Hematopoietic multipotent progenitor cell treated with erythropoietin and hydrocortisone succinate and interleukin-3 and kit ligand, for 15 days (in vitro differentiated cells): ENCODE measurements around the gene RERE.
"Not testable (repeated sequence)": the region's sequence is repeated elsewhere in the genome, so short reads cannot be mapped to it uniquely, and the experiment has no call there.

Experiments used
- DNase-seq: peaks from one replicate; pipeline ENCODE4 v3.0.0-alpha.2; 2015; ENCODE audit warnings: low spot score

RERE gene

DNA sequence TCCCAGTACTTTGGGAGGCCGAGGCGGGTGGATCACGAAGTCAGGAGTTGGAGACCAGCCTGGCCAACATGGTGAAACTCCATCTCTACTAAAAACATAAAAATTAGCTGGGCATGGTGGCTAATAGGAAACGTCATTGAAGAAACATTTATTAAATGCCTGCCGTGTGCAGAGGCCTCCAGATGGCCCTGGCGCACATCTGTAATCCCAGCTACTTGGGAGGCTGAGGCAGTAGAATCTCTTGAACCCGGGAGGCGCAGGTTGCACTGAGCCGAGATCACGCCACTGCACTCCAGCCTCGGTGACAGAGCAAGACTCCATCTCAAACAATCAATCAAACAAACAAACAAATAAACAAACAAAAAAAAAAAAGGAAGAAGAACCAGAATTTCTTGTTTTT, 368.9 kb downstream of the RERE start:
- not testable (repeated sequence) for DNase-seq

DNA sequence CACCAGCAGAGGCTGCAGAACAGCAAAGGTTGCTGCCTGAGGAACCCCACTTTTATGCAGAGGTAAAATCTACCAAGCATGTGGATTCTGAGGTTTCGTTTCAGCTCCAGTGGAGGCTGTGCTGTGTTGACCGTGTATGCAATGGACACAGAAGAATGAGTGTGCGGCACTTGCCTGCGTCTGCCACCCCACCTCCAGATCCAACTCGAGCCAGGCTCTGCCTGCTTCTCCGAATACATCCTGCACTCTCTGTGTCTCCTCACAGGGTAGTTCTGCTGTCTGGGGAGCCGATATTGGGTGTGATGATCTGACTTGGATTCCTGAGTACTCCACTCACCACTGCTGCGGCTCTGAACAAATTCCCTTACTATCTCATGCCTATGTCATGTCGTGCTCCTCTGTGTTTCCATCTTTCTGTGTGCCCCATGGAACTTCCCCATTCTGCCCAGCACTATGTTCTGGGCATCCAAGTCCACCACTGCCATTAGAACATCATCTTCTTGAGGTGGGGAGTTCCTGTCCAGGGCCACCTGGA, 369.8 kb downstream of the RERE start:
- DNase-seq, result no peak

- not testable (repeated sequence) for DNase-seq
These were observed 371.3 kb downstream of the RERE start for GRCh38 chr1:8446119-8446518.

DNA sequence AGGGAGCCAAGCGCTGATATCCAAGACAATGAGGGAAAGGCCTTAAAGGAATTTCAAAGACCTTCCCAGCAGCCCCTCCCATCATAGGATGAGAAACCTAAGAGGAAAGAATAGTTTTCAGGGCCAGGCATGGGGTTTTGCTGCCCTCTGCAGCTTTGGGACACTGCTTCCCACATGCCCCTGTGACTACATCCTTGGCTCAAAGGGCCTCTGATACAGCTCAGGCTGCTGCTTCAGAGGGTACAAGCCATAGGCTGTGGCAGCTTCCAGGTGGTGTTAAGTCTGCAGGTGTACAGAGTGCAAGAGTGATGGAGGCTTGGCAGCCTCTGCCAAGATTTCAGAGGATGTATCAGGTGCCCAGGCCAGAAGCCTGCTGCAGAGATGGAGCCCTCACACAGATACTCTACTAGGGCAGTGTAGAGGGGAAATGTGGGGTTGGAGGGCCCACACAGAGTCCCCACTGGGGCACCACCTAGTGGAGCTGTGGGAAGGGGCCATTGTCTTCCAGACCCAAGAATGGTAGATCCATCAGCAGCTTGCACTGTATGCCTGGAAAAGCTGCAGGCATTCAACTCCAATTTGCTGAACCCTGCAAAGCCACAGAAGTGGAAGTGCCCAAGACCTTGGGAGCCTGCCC, 373.8 kb downstream of the RERE start:
- DNase-seq, result no peak

DNA sequence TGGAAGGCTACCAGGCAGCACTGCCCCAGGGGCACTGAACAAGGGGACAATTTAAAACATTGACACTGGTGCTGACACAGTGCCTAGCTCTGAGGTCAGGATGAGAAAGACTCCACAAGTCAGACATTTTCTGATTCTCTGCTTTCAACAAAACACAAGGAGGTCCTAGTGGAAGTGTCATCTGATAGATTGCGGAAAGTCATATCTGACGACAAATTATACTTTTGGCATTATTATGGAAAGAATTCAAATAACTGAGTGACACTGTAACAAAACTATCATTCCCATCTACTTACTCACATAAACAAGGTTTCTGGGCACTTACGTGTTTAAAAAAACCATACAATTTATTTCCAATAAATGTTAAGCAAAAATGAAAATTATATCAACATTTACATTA, 376.0 kb downstream of the RERE start:
- no peak for DNase-seq

DNA sequence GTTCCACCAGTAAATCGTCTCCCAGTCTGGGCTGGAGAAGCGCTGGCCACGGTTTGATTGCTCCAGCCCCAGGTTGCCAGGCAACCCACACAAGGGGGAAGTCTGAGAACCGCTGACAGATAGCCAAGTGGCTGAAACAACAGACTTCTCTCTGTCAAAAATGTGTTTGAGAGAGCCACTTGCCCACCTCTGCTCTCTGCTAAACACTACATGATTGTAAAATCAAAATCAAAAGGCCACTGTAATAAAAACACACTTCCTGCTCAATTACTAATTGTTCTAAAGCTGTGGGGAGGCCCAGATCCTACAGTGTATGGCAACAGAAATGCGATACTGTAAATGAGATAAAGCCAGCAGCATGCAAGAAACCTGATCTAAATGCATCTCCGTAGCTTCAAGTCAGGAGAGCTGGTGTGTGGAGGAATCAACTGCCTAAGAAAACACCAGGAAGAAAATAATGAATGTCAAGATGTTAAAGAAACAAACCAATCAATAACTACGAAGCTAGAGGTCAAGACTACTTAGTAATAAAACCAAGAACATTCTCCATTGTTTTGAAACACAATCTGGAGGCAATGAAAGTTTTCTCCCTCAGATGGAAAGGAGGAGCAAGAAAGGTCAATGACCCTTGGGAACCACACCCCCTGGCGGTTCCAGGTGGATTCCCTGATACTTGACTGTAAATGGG, 378.3 kb downstream of the RERE start:
- DNase-seq, result no peak

- DNase-seq, result no peak
These were observed 379.0 kb downstream of the RERE start for GRCh38 chr1:8438489-8438888.

- DNase-seq, result no peak
These were observed 380.1 kb downstream of the RERE start for GRCh38 chr1:8437347-8437746.

DNA sequence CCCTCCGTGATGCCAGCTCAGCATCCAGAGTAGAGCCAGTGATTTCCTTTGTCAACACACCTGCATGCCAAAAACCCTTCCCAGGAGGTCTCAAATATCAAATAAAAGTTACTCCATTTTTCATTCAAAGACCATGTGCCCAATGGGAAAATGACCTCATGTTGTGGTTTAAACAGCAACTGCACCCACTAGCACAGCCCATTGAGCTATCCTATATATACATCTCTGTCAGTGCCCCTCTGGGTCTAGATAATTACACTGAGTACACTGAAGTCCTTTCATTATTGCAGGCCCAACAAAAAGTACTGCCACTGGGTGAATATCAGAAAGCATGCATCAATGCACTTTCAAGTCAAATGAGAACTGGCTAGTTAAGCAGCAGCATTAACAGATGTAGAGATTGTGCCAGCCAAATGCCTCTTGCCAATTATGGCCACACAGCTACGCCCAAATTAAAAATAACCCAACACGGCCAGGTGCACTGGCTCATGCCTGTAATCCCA, 381.8 kb downstream of the RERE start:
- DNase-seq, result no peak

DNA sequence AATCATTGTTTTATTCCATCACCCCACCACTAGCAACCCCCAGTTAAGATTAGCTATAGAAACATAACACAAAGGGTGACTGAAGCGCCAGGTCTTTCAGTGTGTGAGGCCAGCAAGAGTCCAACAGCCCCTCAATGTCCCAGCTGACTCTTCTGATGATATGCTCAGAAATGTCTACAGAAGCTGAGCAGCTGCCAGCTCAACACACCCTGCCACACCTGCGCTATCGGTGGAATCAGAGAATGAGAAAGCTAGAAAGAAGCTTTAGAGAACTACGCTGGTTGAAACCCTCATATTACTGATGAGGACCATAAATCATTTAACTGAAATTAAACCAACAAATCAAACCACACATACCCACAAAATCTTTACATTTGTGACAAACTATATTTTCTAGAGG, 383.3 kb downstream of the RERE start:
- no peak for DNase-seq

- no peak for DNase-seq
These were observed 385.7 kb downstream of the RERE start for GRCh38 chr1:8431784-8432183.

DNA sequence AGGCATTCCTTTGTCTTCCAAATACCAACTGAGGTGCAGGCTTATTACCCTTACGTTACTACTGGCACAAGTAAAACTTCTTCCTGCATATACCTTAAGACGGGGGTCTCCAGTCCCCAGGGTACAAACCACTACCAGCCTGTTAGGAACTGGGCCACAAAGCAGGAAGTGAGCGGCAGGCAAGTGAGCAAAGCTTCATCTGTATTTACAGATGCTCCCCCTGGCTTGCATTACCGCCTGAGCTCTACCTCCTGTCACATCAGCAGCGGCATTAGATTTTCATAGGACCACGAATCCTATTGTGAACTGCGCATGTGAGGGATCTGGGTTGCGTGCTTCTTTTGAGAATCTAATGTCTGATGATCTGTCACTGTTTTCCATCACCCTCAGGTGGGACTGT, 386.4 kb downstream of the RERE start:
- no peak for DNase-seq

GRCh38 chr1:8430476-8430875, 387.0 kb downstream of the RERE start:
- DNase-seq, result no peak

DNA sequence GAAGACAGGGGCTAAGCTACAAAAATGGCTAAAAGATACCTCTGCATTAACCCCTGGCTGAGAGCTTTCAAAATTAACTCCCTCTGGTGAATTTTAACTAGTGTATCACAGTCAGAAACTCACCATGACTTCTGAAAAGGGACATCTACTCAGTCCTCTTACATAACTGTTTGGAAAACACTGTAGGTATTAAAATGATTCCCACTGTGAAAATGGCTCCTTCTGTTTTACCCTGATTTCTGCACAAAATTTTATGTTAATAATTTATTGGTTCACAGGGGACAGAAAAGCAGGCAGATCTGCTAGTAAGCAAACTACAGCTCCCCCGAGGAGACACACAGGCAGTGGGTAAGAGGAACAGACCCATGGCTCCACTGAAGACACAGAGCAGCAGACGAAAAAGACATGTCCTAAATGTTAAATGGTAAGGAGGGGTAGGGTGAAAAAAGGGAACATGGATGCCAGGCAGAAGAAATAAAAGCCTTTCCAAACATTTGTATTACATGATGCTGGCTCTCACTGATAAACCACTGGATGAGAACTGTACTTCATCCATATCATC, 387.8 kb downstream of the RERE start:
- no peak for DNase-seq

- no peak for DNase-seq
These were observed 389.0 kb downstream of the RERE start for GRCh38 chr1:8428441-8428840.

DNA sequence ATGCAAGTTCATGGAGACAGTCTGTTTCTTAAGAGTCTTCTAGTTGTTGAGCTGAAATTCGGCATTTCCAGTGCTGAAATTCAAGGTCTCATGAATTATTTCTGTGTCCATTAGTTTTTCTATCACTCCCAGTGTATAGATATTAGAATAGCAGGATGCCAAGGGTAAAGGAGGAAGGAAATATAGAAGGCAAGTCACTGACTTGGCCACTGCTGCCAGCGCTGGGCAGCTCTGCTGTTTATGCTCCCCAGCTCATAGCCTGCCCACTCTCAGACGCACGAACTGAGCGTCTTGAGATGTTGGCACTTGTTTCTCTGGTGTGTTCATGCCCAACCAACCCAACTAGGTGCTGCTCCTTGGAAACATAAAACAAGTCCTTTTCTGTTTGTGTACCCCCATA, 389.5 kb downstream of the RERE start:
- DNase-seq, result no peak

- DNase-seq, result no peak
These were observed 389.9 kb downstream of the RERE start for GRCh38 chr1:8427493-8427892.

GRCh38 chr1:8426996-8427395, 390.4 kb downstream of the RERE start:
- no peak for DNase-seq

GRCh38 chr1:8425781-8426161, 391.7 kb downstream of the RERE start:
- no peak for DNase-seq

DNA sequence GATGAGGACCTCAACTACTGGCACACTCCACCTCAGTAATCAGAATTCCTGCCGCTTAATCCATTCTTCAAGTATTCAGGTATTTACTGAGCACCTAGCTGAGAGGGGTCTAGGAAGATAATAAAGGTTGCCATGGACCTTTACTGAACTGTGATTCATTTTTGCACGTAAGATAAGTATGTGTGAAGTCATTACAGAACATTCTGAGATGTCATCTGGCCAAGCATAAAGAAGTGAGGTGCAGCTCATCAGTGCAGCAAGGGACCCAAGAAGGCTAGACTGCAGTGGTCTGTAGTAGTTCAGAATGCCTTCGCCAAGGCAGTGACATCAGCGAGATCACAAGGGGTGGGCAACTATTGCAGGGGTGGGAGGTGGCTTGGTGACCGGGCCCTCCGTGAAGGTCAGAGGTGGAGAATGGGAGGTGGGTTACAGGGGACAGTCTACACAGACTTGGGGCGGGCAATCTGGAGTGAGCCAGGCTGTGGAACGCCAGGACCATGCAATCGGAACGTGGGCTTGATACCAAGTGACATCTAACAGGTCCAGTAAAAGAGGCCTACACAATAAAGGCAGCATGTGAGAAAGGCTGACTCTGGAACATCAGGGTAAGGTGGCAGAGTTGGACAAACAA, 392.2 kb downstream of the RERE start:
- no peak for DNase-seq

GRCh38 chr1:8424539-8425116, 392.8 kb downstream of the RERE start:
- DNase-seq, result no peak
